Measurements from ENCODE around the gene HYAL1. TPM values are rescaled to one million over a fixed set of nuclear protein-coding genes. Genes with fewer than 3 reads are reported as not detected.
"Not testable (repeated sequence)": the region's sequence is repeated elsewhere in the genome, so short reads cannot be mapped to it uniquely, and the experiment has no call there.

The HYAL1 gene
- total RNA-seq, 1 donor from 2014 or later: 7.1 TPM

DNA sequence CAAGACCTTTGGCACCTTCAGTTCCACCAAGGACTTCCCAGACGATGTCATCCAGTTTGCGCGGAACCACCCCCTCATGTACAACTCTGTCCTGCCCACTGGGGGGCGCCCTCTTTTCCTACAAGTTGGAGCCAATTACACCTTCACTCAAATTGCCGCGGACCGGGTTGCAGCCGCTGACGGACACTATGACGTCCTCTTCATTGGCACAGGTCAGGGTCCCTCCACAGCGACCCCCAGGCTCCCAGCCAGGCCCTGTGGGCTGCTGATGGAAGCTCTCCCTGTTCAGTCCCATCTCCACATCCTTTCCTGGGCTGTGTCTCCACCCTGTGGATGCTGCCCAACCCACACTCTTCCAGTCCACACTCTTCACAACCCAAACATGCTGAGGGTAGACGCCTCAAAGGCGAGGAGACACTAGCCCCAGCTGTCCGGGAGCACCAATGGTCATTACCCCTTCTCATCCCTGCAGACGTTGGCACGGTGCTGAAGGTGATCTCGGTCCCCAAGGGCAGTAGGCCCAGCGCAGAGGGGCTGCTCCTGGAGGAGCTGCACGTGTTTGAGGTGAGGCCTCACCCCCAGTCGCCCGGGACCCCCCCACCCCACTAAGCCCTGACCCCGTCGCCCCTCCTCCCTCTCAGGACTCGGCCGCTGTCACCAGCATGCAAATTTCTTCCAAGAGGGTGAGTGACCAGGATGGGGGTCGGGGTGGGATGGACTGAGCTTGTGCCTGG lies 28.8 kb downstream of the HYAL1 start:
- no peaks in the 10 kb centered on the region for H3K36me3 ChIP-seq (ENCODE audit: control insufficient read depth, insufficient read depth, low read length)
- TF ChIP-seq, protein P1, sequence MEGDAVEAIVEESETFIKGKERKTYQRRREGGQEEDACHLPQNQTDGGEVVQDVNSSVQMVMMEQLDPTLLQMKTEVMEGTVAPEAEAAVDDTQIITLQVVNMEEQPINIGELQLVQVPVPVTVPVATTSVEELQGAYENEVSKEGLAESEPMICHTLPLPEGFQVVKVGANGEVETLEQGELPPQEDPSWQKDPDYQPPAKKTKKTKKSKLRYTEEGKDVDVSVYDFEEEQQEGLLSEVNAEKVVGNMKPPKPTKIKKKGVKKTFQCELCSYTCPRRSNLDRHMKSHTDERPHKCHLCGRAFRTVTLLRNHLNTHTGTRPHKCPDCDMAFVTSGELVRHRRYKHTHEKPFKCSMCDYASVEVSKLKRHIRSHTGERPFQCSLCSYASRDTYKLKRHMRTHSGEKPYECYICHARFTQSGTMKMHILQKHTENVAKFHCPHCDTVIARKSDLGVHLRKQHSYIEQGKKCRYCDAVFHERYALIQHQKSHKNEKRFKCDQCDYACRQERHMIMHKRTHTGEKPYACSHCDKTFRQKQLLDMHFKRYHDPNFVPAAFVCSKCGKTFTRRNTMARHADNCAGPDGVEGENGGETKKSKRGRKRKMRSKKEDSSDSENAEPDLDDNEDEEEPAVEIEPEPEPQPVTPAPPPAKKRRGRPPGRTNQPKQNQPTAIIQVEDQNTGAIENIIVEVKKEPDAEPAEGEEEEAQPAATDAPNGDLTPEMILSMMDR (IDR thresholded peaks at IDR 0.05; ENCODE audit: insufficient read depth, low read length, severe bottlenecking): peak; percentile 82
- peak; percentile 51 for DNase-seq (ENCODE audit: low read depth)
- H3K27me3 ChIP-seq (ENCODE audit: control insufficient read depth, insufficient read depth, low read length): no peaks in the 10 kb centered on the region
- H3K4me3 ChIP-seq (ENCODE audit: low read depth, low read length): no peak overlapping the region
- peak; percentile 36 for FAIRE-seq

DNA sequence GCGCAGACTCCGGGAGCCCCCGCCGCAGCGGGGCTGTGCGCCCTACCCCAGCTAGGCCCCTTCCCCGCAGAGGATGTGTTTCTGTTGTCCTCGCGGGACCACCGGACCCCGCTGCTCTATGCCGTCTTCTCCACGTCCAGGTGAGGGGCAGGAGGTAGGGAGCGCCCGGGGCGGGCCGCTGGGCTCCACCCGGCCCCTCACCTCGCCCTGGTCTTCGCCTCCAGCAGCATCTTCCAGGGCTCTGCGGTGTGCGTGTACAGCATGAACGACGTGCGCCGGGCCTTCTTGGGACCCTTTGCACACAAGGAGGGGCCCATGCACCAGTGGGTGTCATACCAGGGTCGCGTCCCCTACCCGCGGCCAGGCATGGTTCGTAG lies 29.7 kb downstream of the HYAL1 start:
- TF ChIP-seq, protein P1 (IDR thresholded peaks at IDR 0.05; ENCODE audit: insufficient read depth, low read length, severe bottlenecking): no peak
- FAIRE-seq (no peak), DNase-seq (ENCODE audit: low read depth) (no peak)
- no peaks in the 10 kb centered on the region for H3K27me3 ChIP-seq (ENCODE audit: control insufficient read depth, insufficient read depth, low read length)
- H3K36me3 ChIP-seq (ENCODE audit: control insufficient read depth, insufficient read depth, low read length): no peaks in the 10 kb centered on the region
- no peak overlapping the region for H3K4me3 ChIP-seq (ENCODE audit: low read depth, low read length)

DNA sequence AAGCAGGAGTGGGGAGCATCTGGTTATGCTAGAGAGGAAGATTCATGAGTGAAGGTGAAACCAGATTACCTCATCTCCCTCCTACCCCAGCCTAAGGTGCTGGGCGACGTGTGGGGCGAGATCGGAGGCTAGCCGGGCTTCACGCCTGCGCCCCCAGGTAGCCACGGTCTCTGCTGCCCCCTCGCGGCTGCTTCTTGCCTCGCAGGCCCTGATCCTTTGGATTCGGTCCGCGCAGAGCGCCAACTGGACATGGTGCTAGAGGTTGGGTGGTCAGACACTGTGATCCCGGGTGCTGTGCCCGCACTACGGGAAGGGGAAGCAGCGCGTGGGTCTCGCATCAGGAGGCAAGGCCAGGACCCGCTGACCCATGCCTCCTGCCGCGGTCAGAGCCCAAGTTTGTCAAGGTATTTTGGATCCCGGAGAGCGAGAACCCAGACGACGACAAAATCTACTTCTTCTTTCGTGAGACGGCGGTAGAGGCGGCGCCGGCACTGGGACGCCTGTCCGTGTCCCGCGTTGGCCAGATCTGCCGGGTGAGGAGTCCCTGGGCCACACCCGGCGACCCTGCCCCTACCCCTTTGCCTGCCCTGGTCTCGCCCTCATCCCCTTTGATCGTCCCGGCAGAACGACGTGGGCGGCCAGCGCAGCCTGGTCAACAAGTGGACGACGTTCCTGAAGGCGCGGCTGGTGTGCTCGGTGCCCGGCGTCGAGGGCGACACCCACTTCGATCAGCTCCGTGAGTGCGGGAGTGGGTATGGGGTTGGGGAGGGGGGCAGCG lies 30.3 kb downstream of the HYAL1 start:
- Histone ChIP-seq H3K27me3 (ENCODE audit: control insufficient read depth, insufficient read depth, low read length) (no peaks in the 10 kb centered on the region), H3K36me3 (ENCODE audit: control insufficient read depth, insufficient read depth, low read length) (no peaks in the 10 kb centered on the region), H3K4me3 (ENCODE audit: low read depth, low read length) (no peak overlapping the region)
- DNase-seq (ENCODE audit: low read depth) (peak; percentile 62), FAIRE-seq (no peak)
- TF ChIP-seq, protein P1 (IDR thresholded peaks at IDR 0.05; ENCODE audit: insufficient read depth, low read length, severe bottlenecking): peak; percentile 98

DNA sequence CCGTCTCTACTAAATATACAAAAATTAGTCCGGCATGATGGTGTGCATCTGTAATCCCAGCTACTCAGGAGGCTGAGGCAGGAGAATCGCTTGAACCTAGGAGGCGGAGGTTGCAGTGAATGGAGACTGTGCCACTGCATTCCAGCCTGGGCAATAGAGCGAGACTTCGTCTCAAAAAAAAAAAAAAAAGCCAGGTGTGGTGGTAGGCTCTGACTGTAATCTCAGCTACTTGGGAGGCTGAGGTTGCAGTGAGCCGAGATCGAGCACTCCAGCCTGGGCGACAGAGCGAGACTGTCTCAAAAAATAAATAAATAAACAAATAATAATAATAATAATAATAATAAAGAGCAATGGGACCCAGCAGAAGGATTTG lies 30.9 kb downstream of the HYAL1 start:
- not testable (repeated sequence) for H3K27me3 ChIP-seq (ENCODE audit: control insufficient read depth, insufficient read depth, low read length); H3K4me3 ChIP-seq (ENCODE audit: low read depth, low read length); DNase-seq (ENCODE audit: low read depth); FAIRE-seq; H3K36me3 ChIP-seq (ENCODE audit: control insufficient read depth, insufficient read depth, low read length)

DNA sequence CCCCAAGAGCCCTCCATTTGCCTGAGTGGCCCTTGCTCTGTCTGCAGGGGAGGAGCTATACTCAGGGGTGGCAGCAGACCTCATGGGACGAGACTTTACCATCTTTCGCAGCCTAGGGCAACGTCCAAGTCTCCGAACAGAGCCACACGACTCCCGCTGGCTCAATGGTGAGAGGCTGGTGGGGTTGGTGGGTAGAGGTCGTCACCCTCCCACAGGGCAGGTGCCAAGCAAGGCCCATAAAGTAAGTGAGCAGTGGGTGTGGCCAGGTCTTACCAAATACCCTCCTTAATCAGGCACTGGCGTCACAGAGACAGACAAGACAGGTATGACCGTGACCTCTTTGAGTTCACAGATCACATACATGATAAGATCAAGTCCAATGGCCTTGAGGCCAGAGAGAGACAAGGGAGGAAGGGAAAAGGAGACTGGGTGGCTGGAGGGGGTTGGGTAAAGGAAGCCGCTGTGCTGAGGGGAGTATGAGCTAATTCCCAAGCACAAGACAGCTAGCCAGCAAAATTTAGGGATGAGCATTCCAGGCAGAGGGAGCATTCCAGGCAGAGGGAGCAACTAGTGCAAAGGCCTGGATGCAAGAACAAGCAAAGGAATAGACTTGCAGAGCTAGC lies 31.9 kb downstream of the HYAL1 start:
- no peak for FAIRE-seq
- TF ChIP-seq, protein P1 (IDR thresholded peaks at IDR 0.05; ENCODE audit: insufficient read depth, low read length, severe bottlenecking): no peak

More for the DNA sequence above, 31.9 kb downstream of the HYAL1 start:
- Histone ChIP-seq H3K36me3 (ENCODE audit: control insufficient read depth, insufficient read depth, low read length) (no peaks in the 10 kb centered on the region), H3K27me3 (ENCODE audit: control insufficient read depth, insufficient read depth, low read length) (no peaks in the 10 kb centered on the region), H3K4me3 (ENCODE audit: low read depth, low read length) (no peak overlapping the region)
- no peak for DNase-seq (ENCODE audit: low read depth)

Measured in bronchial epithelial cell (primary cell).